ENCODE results near the gene PHF21B. TPM values are rescaled to one million over a fixed set of nuclear protein-coding genes. Genes with fewer than 3 reads are reported as not detected.
"Not testable (repeated sequence)": the region's sequence is repeated elsewhere in the genome, so short reads cannot be mapped to it uniquely, and the experiment has no call there.

The PHF21B gene
- total RNA-seq, 1 donor from 2014 or later, result not detected

DNA sequence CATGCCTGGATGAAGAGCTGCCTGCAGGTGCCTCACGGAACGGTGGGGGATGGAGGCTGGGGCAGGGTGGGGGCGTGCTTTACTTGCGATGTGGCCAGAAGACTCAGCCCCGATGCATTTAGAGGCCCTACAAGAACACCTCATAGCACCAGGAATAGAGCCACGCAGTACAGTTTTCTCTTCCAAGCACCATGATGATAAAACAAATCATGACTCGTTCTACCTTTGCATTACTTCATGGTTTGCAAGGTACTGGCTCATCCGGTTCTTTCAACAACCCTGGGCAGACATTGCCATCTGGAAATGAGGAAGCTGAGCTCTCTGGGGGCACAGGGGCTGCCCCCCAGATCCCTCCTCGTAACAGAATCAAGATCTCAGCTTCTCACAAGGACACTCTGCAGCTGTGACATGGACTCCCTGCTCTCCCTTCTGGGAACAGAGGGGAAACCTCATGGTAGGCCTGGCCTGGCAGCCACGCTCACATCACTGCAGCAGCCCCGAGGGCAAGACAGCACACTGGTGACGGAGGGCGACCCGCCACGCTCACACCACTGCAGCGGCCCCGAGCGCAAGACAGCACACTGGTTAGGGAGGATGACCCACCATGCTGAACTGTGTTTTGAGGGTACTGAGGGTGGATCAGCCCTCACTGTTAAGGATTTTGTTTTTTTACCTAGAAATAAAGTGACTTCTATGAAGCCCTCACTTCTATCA is 46.9 kb downstream of the PHF21B start:
- intact Hi-C loops (cut with micrococcal nuclease), result no loop called here

DNA sequence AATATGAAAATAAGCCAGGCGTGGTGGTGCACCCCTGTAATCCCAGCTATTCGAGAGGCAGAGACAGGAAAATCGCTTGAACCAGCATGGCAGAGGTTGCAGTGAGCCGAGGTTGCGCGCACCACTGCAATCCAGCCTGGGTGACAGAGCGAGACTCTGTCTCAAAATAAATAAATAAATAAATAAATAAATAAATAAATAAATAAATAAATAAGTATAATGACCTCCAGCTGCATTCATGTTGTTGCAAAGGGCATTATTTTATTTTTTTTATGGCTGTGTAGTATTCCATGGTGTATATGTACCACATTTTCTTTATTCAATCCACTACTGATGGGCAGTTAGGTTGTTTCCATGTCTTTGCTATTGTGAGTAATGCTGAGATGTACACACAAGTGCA is 48.1 kb downstream of the PHF21B start:
- intact Hi-C loops (cut with micrococcal nuclease), result not testable (repeated sequence)

DNA sequence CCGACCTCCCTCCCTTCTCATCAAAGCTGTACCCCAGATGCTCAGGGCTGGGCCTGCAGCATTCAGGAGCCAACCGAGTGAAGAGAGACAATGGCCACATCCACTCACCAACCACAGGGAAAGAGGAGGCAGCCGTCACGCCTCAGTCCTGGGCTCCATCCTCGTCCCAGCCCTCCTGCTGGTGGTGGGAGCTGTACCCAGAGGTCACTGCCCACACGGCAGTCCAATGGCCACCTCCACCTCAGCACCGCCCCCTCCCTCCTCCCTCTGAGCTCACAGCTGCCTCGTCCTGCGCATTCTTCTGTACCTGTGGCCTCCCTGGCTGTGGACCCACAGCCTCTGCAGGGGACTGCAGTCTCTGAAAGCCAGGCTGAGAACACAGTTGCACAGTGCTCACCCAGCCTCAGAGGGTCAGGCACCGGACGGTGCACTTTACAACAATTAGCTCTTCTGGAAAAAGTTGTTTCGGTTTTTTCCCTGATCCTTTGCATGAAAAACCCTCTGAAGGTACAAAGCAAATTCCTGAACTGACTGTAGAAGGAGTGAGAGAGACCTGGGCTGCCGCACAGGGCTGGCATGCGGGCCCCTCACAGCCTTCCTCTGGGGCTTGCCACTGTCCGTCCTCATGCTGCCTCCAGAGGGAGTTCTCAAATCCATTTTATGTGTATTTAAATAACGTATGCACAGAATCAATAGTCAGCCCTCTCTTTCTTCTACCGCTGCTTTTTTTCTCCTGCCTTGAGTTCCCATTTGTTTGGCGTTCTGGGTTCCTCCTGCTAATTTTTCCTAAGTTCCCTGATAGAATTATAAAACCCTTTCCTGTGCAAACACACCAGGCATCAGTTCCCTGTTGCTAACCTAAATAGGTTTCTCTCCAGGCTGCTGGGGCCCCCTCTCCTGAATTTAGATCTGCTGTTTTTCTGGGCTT is 52.7 kb downstream of the PHF21B start:
- intact Hi-C loops (cut with micrococcal nuclease), result no loop called here

DNA sequence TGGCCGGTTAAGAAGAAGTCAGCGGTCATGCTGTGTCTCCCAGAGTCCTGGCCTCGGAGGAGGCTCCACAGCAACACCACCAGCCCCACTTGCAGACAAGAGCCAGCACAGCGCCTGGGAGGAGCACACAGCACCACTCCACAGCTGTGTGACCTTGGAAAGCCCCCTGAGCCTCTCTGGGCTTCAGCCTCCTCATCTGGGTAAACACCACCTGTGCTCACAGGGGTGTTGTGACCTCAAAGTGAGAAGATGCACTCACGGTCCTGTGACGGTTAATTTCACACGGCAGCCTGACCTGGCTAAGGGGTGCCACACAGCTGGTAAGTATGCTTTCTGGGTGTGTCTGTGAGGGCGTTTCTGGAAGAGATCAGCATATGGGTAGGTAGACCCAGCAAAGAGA is 54.7 kb downstream of the PHF21B start:
- intact Hi-C loops (cut with micrococcal nuclease), result no loop called here

DNA sequence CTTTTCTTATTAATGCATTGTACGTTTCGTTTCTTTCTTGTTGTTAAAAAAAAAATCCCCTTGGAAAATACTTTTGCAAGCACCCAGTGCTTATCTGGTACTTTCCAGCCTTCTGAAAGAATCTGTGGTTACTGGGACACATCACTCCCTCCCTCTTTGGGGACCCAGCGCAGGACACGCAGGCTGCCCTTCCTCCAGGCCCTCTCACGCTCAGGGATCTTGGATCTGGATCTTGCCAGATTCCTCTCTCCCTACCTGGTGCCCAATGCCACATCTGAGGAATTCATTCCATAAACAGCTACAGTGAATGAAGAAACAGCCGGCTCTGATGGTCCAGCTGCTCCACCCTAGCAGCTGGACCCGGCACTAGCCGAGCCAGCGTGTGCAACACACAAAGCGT is 55.7 kb downstream of the PHF21B start:
- intact Hi-C loops (cut with micrococcal nuclease), result no loop called here

DNA sequence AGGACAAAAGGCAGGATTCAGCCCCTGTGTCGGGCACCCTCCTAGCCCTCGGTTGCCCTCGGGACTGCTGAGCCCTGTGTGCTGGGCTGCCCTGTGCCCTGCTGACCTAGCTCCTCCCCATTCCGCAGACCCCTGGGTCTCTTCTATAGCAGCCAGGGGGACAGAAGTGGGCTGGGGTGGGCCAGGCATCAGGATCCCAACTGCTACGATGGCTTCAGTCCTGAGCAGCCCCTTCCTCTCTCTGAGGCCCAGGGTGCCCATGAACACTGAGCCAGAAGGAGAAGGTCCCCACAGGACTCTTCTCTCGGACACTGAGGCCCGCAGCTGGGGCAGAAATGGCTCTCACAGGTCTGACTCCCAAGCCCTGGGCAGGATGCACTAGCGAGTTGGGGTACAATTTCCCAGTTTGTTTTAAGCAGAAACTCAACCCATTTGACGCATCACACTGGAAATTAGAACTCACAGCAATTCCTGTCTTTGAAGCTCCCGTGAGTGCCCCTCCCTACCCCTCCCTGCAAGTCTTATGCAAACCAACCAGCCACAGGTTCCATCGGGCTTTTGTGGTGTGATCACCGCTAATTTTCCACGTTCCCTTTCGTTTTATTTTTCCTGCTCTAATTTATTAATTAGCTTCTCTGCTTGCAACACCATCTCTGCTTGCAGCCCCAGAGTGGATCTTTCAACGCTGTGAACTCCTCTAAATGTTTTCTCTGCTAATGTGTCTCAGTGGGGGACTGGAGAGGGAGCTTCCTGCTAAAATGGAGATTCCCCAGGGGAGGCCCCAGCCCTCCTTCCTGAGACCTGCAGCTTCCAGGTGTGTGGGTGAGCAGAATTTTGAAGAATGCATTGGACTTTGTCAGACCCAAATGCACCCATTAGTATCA is 56.7 kb downstream of the PHF21B start:
- intact Hi-C loops (cut with micrococcal nuclease), result no loop called here

DNA sequence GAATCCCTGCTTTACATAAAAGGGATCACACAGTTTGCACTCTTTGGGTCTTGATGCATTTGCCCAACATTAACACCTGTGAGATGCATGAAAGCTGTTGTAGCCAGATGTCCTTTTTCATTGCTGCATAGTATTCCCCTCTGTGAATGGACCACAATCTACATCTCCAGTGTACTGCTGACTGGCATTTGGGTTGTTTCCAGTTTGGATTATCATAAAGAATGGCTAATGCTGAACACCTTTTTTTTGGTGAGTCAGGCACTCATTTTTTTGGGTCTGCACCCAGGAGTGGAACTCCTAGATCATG is 58.3 kb downstream of the PHF21B start:
- intact Hi-C loops (cut with micrococcal nuclease), result no loop called here

DNA sequence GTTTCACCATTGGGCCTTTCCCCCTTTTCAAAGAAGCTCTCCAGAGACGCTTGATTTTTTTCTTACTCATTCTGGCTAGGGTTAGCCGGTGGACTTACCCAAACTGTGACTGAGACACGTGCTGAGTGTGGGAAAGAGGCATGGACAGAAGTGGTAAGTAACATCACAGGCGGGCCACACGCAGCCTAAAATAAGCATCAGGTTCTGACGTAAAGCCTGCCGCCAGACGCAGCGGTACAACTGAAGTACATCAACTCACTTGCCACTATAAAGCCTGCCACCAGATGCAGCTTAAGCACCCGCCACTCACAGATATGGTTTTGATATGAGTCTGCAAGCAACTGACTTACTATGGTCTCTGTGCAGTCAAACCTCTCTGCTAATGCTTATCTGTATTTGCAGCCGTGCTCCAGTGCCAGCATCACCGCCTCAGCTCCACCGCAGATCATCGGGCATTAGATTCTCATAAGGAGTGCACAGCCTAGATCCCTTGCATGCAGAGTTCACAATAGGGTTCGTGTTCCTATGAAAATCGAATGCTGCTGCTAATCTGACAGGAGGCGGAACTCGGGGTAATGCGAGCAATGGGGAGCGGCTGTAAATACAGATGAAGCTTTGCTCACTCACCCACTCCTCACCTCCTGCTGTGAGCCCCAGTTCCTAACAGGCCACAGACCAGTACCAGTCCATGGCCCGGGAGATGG is 58.8 kb downstream of the PHF21B start:
- intact Hi-C loops (cut with micrococcal nuclease), result no loop called here

DNA sequence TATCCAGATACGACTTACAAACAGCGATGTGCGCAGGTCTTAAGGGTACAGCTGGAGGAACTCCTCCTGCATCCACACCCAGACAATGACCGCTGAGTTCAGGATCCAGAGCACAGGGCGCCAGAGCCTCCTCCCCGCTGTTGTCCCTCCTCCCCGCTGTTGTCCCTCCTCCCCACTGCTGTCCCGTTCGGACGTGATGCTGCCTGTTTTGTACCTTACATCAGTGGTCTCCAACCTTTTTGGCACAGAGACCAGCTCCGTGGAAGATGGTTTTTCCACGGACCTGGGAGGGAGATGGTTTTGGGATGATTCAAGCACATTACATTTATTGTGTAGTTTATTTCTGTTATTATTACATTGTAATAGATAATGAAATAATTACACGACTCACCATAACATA is 62.0 kb downstream of the PHF21B start:
- intact Hi-C loops (cut with micrococcal nuclease), result no loop called here

DNA sequence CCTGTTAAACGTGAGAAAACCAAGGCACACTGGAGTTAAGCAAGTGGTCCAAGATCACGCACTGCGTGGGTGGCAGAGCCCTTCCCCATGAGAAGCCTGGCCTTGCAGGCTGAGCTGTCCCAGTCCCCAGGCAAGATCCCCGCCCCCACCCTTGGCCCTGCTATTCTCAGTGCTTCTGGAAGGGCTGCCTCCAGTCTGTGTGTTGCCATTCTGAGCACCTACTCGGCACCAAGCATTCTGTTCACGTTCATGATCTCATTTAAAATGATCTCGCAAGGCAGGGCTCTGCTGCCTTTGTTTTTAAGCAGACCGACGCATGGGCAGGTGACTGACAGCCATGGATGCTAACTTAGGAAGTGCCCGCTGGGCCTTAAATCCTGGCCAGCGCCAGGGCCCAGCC is 62.8 kb downstream of the PHF21B start:
- intact Hi-C loops (cut with micrococcal nuclease), result no loop called here

DNA sequence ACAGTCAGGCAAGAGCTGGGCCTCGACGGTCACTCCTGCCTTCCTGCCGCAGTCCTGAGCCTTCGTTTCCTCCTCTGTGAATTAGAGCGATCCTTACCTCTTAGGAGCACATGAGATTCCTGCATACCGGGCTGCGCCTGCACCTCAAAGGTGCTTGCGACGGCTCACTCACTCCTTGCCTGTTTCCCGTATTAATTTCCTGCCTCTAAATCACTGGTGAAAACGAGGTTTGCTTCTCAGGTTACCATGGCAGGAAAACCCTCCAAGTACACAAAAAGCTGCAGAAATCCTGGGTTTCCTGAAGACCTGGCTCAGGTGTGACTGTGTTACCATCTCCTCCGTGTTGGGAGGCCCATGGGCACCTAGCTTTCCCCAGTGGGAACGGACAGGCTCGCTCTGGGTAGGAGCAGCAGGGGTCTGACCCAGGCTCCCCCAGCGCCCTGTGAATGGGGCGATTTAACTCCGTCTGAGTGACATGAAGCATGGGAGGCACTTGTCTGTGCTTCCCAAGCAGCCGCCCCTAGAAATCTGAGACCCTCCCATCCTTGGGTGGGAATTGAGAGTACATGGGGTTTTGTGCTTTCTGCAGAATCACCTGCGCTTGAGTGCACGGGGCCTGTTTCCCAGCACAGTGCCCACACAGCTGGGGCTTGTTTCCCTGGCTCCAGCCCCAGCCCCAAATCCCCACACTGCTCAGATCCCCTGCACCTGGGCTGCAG is 64.8 kb downstream of the PHF21B start:
- intact Hi-C loops (cut with micrococcal nuclease), result no loop called here

DNA sequence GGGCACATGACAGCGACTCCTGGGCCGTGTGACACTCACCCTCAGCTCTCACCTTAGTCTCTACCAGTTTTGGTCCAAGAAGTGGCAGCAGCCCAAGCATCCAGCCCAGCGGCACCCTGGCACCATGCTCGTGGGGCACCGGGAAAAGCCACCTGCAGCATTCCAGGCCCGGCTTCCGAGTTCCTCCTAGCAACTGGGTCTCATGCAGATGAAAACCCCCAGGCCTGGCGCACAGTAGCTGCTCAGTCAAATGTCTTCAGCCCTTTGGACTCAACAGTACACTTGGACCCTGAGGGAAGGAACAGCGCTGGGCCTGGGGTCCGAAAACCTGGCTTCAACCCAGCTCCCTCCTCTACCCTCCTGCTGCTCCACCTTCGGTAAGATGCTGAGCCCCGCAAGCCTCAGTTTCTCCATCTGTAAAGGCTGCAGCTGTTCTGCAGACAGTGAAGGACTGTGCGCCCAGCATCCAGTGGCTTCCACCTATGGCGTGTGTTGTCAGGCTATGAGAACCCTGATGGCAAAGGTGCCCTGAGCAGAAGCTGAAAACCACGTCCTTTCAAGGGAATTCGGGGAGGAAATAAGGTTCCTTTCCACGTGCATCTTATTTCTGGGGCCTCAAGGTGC is 66.0 kb downstream of the PHF21B start:
- intact Hi-C loops (cut with micrococcal nuclease), result no loop called here

DNA sequence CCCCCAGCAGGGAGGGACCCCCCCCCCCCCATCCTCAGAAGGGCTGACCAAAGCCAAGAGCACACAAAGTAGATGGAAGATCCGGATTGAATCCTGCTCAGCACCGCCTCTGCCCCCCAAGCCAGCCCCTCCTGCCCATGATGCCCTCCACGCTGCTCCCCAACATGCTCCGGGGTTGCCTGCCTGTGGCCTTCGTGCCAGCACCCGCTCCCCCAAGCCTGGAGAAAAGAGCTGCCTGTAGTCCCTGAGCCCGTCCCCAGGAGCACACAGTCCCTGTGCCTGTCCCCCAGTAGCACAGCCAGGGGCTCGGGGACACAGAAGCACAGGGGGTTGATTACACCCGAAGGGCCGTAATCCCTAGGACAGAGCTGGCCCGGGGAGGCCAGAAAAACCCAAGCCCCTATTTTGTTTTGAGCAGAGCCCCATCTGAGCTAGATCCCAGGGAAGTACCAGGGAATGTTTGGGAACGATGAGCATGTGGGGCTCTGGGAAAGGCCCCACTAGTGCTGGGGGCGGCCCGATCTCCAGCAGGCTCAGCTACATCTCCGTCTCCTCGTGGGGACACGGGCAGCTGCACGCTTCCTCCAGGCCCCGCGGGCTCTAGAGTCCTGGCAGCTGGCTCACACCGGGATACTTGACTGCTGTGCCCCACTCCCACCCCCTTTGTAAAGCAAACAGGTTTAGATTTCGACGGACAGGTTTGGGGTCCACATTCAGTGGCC is 66.7 kb downstream of the PHF21B start:
- intact Hi-C loops (cut with micrococcal nuclease), result no loop called here

DNA sequence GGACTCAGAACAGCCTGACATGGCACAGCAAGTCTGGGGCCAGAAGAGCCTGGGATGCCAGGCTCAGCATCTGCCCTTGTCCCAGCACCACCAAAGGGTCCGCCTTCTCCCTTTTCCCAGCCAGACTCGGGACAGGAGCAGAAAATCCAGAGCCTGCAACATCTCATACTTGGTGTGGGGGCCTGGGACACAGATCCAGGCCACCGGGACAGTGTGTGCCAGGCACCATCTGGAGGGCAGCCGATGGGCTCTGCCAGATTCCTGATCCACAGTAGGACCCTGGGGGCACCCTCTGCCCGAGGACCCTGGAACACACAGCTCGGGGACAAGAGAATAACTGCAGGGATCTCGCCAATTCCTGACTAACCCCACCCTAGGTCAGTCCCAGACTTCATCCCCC is 67.7 kb downstream of the PHF21B start:
- intact Hi-C loops (cut with micrococcal nuclease), result no loop called here

DNA sequence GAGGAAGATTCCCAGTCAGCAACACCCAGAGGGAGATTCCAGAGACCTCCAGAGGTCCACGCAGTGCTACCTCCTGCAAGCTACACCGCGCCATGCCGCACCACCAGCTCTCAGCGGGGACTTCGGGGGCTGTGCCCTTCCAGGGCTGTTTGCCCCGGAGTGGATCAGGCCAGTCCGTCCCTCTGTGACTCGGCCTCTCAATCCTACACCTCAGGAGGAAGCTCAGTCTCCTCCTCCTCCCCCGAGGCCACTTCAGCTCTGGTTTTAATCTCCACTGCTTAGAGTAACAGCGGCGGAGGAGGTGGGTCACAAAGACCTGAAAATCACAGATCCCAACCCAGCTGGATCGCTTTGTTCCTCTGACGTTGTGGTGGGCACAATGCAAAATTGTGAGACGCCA is 68.6 kb downstream of the PHF21B start:
- intact Hi-C loops (cut with micrococcal nuclease), result no loop called here

DNA sequence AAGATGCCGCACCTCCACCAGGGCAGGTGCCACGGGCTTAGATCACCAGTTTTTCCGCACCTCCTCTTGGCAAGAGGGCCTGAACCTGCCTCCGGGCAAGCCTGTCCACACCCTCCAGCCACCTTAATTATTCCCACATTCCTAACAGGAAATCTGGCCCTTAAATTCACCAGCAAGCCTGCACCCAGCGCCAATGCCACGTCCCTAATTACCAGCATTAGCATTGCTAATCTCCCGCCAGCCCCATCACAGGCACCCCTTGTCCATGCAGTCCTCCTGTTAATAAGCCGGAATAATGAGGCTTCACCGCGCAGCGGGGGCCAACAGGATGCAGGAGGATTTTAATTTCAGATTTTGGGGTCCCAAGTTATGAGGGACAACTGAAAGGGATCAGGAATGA is 69.7 kb downstream of the PHF21B start:
- intact Hi-C loops (cut with micrococcal nuclease), result no loop called here

DNA sequence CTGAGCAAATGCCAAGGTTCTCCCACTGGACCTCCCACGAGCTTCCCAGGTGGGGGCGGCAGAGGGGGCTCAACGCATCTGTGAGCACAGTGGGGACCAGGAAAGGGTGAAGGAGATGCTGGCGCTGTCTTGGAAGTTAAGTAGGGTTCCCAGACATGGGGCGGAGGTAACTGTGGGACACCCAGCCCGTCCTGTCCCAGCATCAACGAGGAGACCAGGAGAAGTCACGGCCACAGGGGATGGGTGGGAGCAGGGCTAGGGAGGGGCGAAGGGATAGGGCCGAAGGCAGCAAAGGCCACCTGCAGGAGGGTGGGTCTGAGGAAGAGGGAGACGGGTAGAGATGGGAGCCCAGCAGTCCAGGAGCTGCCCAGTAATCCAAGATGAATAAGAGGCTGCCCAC is 70.4 kb downstream of the PHF21B start:
- intact Hi-C loops (cut with micrococcal nuclease), result no loop called here

DNA sequence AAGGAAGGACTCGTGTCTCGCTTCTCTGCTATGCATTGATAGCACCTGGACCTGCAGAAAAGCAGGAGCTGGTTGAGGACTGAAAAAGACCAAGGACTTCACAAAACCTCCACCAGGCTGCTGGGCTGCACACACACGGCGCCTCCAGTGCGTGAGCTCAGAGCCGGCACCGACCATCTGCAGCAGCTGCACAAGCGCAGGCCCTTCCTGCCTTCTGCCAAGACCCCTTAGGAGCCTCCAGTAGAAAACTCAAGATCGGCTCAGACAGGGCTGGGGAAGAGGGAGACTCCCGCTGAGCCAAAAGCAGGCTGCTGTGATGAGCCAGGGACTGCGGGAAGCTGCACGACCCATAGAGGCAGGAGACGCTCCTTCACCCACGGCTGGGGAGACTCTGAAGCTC is 70.9 kb downstream of the PHF21B start:
- intact Hi-C loops (cut with micrococcal nuclease), result no loop called here

DNA sequence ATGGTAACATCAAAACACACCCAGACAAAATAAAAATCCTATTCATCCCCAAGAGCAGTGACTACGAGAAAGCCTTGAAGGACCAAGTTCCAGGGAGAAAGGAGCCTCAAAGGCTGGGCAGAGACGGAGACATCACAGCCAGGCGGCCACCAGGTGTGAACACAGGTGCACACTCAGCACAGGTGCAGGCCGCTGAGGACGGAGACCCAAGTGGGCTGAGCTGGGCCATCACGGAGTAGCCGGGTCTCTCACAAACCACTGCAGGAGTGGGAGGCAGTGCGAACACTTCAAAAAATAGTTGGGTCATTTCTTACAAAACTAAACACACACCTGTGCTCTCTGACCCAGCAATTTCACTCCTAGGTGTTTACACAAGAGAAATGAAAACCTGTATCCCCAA is 72.6 kb downstream of the PHF21B start:
- intact Hi-C loops (cut with micrococcal nuclease), result no loop called here

DNA sequence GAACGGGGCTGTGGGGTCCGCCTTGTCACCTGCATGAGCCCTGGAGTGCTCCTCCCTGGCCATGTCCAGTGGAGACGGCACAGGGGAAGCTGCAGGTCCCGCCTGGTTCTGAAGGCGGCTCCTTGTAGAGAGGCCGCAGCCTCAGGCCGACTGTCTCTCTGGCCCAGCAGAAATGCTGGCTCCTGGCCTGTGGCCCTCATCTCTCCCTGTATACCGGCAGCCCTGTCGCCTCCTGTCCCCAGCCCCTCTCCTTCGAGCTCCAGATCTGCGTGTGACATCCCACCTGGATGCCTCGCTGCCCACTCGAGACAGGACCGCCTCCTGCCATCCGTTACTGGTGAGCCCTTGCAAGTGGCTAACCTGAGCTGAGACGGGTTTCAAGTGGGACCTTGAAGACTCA is 73.6 kb downstream of the PHF21B start:
- intact Hi-C loops (cut with micrococcal nuclease), result no loop called here

Measured in T-helper 2 cell treated with Interferon-gamma antibody and Interleukin-4, amounts not matched to agents 100 ng/mL and 5 ng/mL, for 36 hours (primary cell).